GM23248 (cell line): Measurements from ENCODE around the gene KIF20A. TPM values are rescaled to one million over a fixed set of nuclear protein-coding genes. Genes with fewer than 3 reads are reported as not detected.

Experiments used
- DNase-seq: peaks from one replicate; pipeline ENCODE4 v3.0.0-alpha.2; 2015
- H2AFZ ChIP-seq: fragments of 200-600 bp; sonication (generic); 2 replicates; pipeline ENCODE4 v1.6.1; 2016; ENCODE audit warnings: antibody characterized with exemption
- H3F3A ChIP-seq: fragments of 200-600 bp; sonication (generic); 2 replicates; pipeline ENCODE4 v1.6.1; 2016; ENCODE audit warnings: mild to moderate bottlenecking, antibody characterized with exemption, mixed run types; ENCODE audit not compliant: insufficient read depth
- H3K27ac ChIP-seq: fragments of 200-600 bp; sonication (generic); 2 replicates; pipeline ENCODE4 v1.5.1; 2016; ENCODE audit warnings: mild to moderate bottlenecking
- H3K27me3 ChIP-seq: fragments of 200-600 bp; sonication (generic); replicated peaks from 2 replicates; pipeline ENCODE4 v1.6.1; 2016; ENCODE audit warnings: mild to moderate bottlenecking; ENCODE audit not compliant: insufficient read depth
- H3K36me3 ChIP-seq: fragments of 200-600 bp; sonication (generic); 2 replicates; pipeline ENCODE4 v1.6.1; 2016; ENCODE audit warnings: low read depth, mild to moderate bottlenecking
- H3K4me1 ChIP-seq: fragments of 200-600 bp; sonication (generic); 2 replicates; pipeline ENCODE4 v1.6.1; 2016; ENCODE audit warnings: mild to moderate bottlenecking; ENCODE audit not compliant: insufficient read depth
- H3K4me2 ChIP-seq: fragments of 200-600 bp; sonication (generic); one replicate; pipeline ENCODE4 v1.6.1; 2016; ENCODE audit warnings: mild to moderate bottlenecking; ENCODE audit not compliant: unreplicated experiment
- H3K4me3 ChIP-seq: fragments of 200-600 bp; sonication (generic); 2 replicates; pipeline ENCODE4 v1.5.1; 2016; ENCODE audit warnings: mild to moderate bottlenecking
- H3K79me2 ChIP-seq: fragments of 200-600 bp; sonication (generic); 2 replicates; pipeline ENCODE4 v1.6.1; 2016; ENCODE audit warnings: mild to moderate bottlenecking; ENCODE audit not compliant: insufficient read depth
- H3K9ac ChIP-seq: fragments of 200-600 bp; sonication (generic); 2 replicates; pipeline ENCODE4 v1.6.1; 2016; ENCODE audit warnings: mild to moderate bottlenecking
- H3K9me2 ChIP-seq: fragments of 200-600 bp; sonication (generic); 2 replicates; pipeline ENCODE4 v1.6.1; 2016; ENCODE audit warnings: mixed run types, mild to moderate bottlenecking, moderate library complexity; ENCODE audit not compliant: insufficient read depth
- H3K9me3 ChIP-seq: fragments of 200-600 bp; sonication (generic); one replicate; pipeline ENCODE4 v1.6.1; 2017; ENCODE audit warnings: low read depth
- H4K20me1 ChIP-seq: fragments of 200-600 bp; sonication (generic); 2 replicates; pipeline ENCODE4 v1.6.0; 2016; ENCODE audit not compliant: insufficient read depth
- EZH2 ChIP-seq: fragments of 200-600 bp; sonication (generic); IDR thresholded peaks from 2 replicates; pipeline ENCODE4 v1.6.1; 2018; ENCODE audit warnings: antibody characterized with exemption, mild to moderate bottlenecking; ENCODE audit not compliant: insufficient read depth, poor library complexity, severe bottlenecking
- EZH2phosphoT487 ChIP-seq: fragments of 200-600 bp; sonication (generic); IDR thresholded peaks from 2 replicates; pipeline ENCODE4 v1.6.1; 2018; ENCODE audit warnings: antibody characterized with exemption, moderate library complexity, mild to moderate bottlenecking, low read depth; ENCODE audit not compliant: insufficient read depth
- WGBS, 2 experiments: methylation state at CpG; one replicate each; pipeline ENCODE4 v1.1.6; 2015 to 2017; ENCODE audit warnings: low lambda C conversion rate in 2 of 2, low coverage in 1 of 2; ENCODE audit errors: missing lambda C conversion rate in 2 of 2; 5-methylcytosine and 5-hydroxymethylcytosine counted together
- in situ Hi-C: fragments of 300-500 bp; cut with MboI; formaldehyde crosslinking; loops from 2 replicates; pipeline ENCODE4 v1.15.0; 2020
- polyA plus RNA-seq: library from polyadenylated mRNA; unstranded; fragments of >200 nt; fragmentation: Nextera tagmentation; extraction: Ambion mirVana; gene quantifications from 2 replicates; pipeline ENCODE4 v1.2.1, GENCODE V29; 2016
- total RNA-seq: library from RNA; depleted of rRNA; stranded (reverse); fragments of >200 nt; shearing (Covaris generic); gene quantifications from 2 replicates; pipeline ENCODE4 v1.2.3, GENCODE V29; 2014; rRNA removed

KIF20A gene
- total RNA-seq (26.0 and 27.3 TPM in 2 replicates), polyA plus RNA-seq (26.0 and 28.2 TPM in 2 replicates)

DNA sequence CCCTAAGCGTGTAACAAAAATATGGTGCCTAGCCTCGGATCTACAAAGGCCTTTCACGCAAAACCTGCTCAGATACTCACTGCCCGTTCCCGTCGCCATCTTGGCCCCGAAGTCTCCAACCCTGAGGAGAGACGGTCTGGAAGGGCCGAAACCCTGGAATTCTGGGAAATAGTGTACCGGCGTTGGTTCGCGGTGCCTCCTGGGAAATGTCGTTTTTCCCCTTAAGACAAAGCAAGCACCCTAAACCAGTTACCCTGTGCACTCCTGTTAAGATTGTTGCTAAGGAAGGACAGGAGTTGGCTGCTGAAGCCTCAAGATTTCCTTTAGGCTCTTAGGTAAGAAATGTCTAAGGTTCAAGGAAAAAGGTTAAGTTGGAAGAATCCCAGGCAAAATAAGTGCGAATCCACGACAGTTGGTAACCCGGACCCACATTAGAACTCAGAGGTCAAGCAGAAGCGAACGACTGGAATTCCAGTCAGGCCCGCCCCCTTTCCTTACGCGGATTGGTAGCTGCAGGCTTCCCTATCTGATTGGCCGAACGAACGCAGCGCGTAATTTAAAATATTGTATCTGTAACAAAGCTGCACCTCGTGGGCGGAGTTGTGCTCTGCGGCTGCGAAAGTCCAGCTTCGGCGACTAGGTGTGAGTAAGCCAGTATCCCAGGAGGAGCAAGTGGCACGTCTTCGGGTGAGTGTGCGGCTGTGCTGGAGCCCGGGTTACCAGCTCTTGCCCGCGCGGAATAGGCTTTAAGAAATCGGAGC is at the start of gene KIF20A, which contains the start of gene BRD8:
TSS of gene KIF20A (plus strand) at position 597 of the 761 bp plus-strand sequence. CDS start 569 bp downstream, outside the sequence.
TSS of gene BRD8 (minus strand) at position 115 of the 761 bp plus-strand sequence. CDS start at position 99, 16 bp downstream.
- H3F3A ChIP-seq = no peaks in the 10 kb centered on the region
- DNase-seq = peak; percentile 99
- peaks cover 26% of the 10 kb centered on the region for H3K36me3 ChIP-seq
- peak within 1 kb of the TSS; percentile 96 for H2AFZ ChIP-seq
- peaks cover 74% of the 10 kb centered on the region for H3K79me2 ChIP-seq
- TF ChIP-seq EZH2phosphoT487 (no peak), EZH2 (no peak)
- 1% methylated on average over 41 of the region's 41 CpGs for WGBS, 2 experiments
- no peaks in the 10 kb centered on the region for H3K9me2 ChIP-seq
- H3K4me3 ChIP-seq = peak within 1 kb of the TSS; percentile 98
- peak within 1 kb of the TSS; percentile 95 for H3K4me2 ChIP-seq
- H3K27ac ChIP-seq = peak within 1 kb of the TSS; percentile 71
- peak within 1 kb of the TSS; percentile 94 for H3K9ac ChIP-seq
- H4K20me1 ChIP-seq = no peaks in the 10 kb centered on the region
- H3K27me3 ChIP-seq = no peaks in the 10 kb centered on the region
- H3K9me3 ChIP-seq = no peaks in the 10 kb centered on the region
- in situ Hi-C loops = no loop called here
- peaks cover 18% of the 10 kb centered on the region for H3K4me1 ChIP-seq

DNA sequence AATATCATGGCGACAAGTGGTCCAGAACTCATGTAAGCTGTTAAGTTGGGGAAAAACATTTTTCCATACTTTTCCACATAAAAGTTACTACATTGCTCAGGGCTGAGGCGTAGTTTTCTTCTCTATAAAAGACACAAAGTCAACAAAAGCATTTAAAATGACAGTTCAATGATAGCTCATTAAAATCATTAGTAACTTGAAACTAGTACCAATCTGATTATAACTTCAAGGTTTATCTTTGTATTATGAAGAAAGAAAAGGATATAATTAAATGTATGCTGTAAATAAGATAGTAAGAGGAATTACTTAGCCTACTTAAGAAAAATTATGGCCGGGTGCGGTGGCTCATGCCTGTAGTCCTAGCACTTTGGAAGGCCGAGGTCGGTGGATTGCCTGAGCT is 49.6 kb upstream of the KIF20A start:
- TF ChIP-seq EZH2phosphoT487 (no peak), EZH2 (no peak)
- H3K4me1 ChIP-seq = no peaks in the 10 kb centered on the region
- H3K4me2 ChIP-seq = no peak overlapping the region
- H4K20me1 ChIP-seq = no peaks in the 10 kb centered on the region
- H3F3A ChIP-seq = no peaks in the 10 kb centered on the region
- no peaks in the 10 kb centered on the region for H3K79me2 ChIP-seq
- no peak overlapping the region for H3K27ac ChIP-seq
- no peak overlapping the region for H2AFZ ChIP-seq
- no peaks in the 10 kb centered on the region for H3K36me3 ChIP-seq
- H3K4me3 ChIP-seq = no peak overlapping the region
- H3K9ac ChIP-seq = no peak overlapping the region
- no peaks in the 10 kb centered on the region for H3K27me3 ChIP-seq
- in situ Hi-C loops = no loop called here
- 89 to 90% methylated on average over 6 of the region's 6 CpGs for WGBS, 2 experiments
- H3K9me3 ChIP-seq = no peaks in the 10 kb centered on the region
- no peaks in the 10 kb centered on the region for H3K9me2 ChIP-seq
- DNase-seq = no peak

DNA sequence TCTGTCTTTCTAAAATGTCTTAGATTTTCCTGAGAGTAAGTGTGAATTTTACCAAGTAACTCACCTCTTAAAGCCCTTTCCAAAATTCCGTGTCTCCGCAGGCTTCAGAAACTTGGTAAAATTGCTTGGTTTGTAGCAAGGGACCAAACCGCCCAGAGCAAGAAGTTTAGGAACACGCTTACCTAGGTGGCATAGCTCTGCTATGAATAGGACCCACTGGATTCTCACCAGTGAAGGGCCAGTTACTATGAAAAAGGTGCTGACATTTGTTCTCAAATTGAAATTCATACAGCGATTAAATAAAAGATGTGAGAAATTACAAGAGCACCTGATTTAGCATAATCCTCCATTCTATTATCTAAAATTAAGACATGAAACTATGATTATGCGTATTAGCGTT is 46.4 kb upstream of the KIF20A start:
- Histone ChIP-seq H4K20me1 (no peaks in the 10 kb centered on the region), H3K4me3 (peak overlapping the region; percentile 81), H3K27me3 (no peaks in the 10 kb centered on the region), H3F3A (no peaks in the 10 kb centered on the region), H3K9ac (0 out of 2 replicates have a peak overlapping the region, but pooled peaks have one; percentile 46), H3K4me1 (no peaks in the 10 kb centered on the region), H3K27ac (no peak overlapping the region), H3K4me2 (peak overlapping the region; percentile 81), H3K79me2 (no peaks in the 10 kb centered on the region), H3K9me2 (no peaks in the 10 kb centered on the region), H3K9me3 (no peaks in the 10 kb centered on the region), H3K36me3 (no peaks in the 10 kb centered on the region), H2AFZ (peak overlapping the region; percentile 93)
- TF ChIP-seq EZH2 = no peak
- TF ChIP-seq EZH2phosphoT487 = no peak
- no peak for DNase-seq
- in situ Hi-C loops = no loop called here
- WGBS, 2 experiments = 89 to 90% methylated on average over 7 of the region's 7 CpGs

DNA sequence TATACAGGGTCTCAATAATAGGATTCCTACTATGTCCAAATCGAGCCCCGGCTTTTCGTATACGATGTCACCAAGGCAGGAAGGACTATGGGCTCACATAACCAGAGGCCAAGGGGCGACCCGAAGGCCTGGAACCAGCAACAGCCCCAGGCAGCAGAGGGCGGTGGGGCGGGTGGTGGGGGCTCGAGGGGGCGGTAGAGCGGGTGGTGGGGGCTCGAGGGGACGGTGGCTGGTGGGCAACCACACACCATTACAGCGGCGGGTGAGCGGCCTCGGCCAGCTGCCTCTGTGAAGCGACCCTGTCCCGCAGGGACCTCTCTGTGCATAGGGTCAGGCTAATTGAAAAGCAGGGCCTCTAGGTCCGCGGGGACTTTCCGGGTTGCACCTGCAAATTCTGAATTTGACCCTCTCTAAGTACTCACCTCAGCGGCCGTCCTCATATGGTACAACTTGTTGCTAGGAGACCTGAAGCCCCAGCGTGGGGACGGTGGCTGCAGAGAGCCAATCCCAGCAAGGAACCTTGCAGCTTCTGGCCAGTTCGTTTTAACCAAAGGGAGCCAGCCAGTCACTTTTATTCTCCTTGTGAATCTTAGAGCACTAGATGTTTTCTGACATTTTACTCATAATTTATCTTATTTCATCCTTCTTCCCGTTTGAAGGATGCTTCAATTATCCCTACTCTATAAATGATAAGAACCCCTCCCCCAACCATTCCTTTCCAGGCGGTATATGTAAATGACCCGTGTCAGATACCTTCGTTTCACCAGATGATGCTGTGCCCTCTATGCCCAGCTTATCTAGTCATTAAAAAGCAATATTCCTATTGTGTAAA is 39.7 kb upstream of the KIF20A start, which contains the start of gene NME5:
TSS of gene NME5 (minus strand) at position 480 of the 832 bp plus-strand sequence. CDS start 648 bp downstream, outside the sequence.
- Histone ChIP-seq H3K27me3 (no peaks in the 10 kb centered on the region), H3F3A (no peaks in the 10 kb centered on the region), H3K36me3 (no peaks in the 10 kb centered on the region), H4K20me1 (no peaks in the 10 kb centered on the region), H3K9me2 (no peaks in the 10 kb centered on the region), H3K9me3 (no peaks in the 10 kb centered on the region), H3K4me3 (no peak within 1 kb of the TSS), H3K4me2 (no peak within 1 kb of the TSS), H3K4me1 (no peaks in the 10 kb centered on the region), H3K9ac (no peak within 1 kb of the TSS), H2AFZ (no peak within 1 kb of the TSS), H3K27ac (no peak within 1 kb of the TSS), H3K79me2 (no peaks in the 10 kb centered on the region)
- WGBS, 2 experiments = 39 to 40% methylated on average over 31 of the region's 31 CpGs
- DNase-seq = no peak
- in situ Hi-C loops = no loop called here
- TF ChIP-seq EZH2phosphoT487 (no peak), EZH2 (no peak)
